NCI-H1436 treated with DMSO at 0.1 percent for 48 hours (cell line): ENCODE results near the gene LRRD1.
A peak's percentile ranks its signal among the peaks of the same experiment; 100 is the strongest.
"Not testable (repeated sequence)": the region's sequence is repeated elsewhere in the genome, so short reads cannot be mapped to it uniquely, and the experiment has no call there.

Source experiments
- DNase-seq: peaks from one replicate; lab custom pipeline; 2025; lab: John Stamatoyannopoulos, UW

Gene LRRD1

DNA sequence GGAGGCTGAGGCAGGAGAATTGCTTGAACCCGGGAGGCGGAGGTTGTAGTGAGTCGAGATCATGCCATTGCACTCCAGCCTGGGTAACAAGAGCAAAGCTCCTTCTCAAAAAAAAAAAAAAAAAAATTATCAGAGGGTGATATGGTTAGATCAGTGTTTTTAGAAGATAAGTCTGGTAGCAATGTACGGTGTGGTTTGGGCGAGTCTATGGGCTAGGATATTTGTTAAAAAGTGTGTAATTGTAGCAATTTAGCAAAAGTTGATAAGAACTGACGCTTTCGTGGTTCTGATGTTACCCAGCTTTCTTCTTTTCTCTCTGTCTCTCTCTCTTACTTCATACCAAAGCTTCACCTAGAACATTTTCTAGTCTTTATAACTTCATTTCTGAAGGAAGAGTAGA is 37.8 kb downstream of the LRRD1 start:
- DNase-seq = no peak

DNA sequence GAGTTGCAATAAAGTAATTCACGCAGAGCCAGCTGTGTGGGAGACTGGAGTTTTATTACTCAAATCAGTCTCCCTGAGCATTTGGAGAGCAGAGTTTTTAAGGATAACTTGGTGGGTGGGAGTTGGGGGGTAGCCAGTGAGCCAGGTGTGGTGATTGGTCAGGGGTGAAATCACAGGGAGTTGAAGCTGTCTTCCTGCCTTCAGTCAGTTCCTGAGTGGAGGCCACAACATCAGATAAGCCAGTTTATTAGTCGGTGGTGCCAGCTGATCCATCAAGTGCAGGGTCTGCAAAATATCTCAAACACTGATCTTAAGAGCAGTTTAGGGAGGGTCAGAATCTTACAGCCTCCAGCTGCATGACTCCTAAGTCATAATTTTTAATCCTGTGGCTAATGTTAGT is 41.4 kb downstream of the LRRD1 start:
- DNase-seq = no peak

- no peak for DNase-seq
Observed at GRCh38 chr7:92135052-92135889, 43.7 kb downstream of the LRRD1 start.

- DNase-seq = peak; percentile 82
Observed at GRCh38 chr7:92134271-92135051, 44.5 kb downstream of the LRRD1 start, which contains the start of gene CYP51A1. TSS of gene CYP51A1 (minus strand) at chr7:92134477. CDS start at chr7:92134364, 113 bp downstream.

- DNase-seq = no peak
Observed at GRCh38 chr7:92133737-92134270, 45.1 kb downstream of the LRRD1 start.

DNA sequence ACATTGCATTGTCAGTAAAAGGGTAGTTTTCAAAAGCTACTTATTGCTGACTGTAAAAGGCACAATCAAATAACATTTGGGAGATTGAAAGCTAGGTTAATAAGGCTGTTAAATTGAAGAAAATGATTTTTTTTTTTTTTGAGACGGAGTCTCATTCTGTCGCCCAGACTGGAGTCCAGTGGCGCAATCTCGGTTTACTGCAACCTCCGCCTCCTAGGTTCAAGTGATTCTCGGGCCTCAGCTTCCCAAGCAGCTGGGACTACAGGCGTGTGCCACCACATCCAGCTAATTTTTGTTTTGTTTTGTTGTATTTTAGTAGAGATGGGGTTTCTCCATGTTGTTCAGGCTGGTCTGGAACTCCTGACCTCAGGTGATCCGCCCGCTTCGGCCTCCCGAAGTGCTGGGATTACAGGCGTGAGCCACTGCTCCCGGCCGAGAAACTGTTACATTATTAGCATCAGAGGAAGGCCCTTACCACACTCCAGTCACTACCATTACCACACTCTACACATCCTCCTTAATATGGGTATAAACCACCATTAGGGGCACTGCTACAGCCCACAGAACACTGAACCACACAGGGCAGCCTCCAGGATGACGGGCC is 45.7 kb downstream of the LRRD1 start:
- no peak for DNase-seq

DNA sequence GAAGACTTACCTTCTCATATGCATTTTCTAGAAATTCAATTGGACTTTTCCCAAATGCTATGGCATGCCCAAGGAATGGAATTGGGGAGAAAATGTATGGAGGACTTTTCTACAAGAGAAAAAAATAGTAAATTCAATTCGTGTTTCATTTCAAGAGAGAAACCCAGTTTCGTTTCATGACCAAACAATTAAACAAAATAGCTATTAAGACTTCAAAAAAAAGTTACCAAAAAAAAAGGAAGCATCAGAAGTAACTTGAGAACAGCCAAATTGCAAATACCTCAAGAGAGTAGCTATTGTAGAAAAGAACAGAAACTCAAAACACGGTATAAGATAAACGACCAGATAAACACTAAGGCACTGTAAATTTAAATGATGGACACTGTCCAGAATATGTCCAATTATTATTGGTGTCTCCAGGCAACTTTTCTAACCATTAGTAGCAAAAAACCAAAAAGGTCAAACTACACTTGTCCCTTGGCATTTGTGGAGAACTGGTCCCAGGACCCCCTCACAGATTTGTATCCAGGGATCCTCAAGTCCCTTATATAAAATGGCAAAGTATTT is 47.1 kb downstream of the LRRD1 start:
- DNase-seq = no peak

GRCh38 chr7:92131093-92131492 is 47.8 kb downstream of the LRRD1 start:
- DNase-seq = no peak

GRCh38 chr7:92121681-92122080 is 57.3 kb downstream of the LRRD1 start:
- DNase-seq = no peak

GRCh38 chr7:92119213-92119759 is 59.7 kb downstream of the LRRD1 start:
- DNase-seq = no peak

DNA sequence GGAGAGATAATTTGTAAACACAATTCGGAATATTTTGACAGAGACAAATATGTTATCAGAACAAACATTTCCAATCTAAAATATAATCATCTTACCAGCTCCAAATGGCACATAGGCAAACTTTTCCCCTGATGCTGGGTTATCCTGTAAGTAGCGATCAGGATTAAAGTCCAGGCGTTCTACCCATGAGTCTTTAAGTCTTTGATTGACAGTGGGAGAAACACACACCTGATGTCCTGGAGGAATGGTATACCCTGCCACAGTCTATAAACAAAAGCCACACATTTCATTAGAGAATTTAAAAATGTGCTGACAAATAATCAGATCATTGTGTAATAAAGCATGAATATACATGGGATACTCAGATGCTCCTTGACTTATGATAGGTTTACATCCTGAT is 62.0 kb downstream of the LRRD1 start:
- no peak for DNase-seq

GRCh38 chr7:92115821-92116220 is 63.1 kb downstream of the LRRD1 start:
- DNase-seq = no peak

GRCh38 chr7:92110857-92111256 is 68.1 kb downstream of the LRRD1 start:
- no peak for DNase-seq

DNA sequence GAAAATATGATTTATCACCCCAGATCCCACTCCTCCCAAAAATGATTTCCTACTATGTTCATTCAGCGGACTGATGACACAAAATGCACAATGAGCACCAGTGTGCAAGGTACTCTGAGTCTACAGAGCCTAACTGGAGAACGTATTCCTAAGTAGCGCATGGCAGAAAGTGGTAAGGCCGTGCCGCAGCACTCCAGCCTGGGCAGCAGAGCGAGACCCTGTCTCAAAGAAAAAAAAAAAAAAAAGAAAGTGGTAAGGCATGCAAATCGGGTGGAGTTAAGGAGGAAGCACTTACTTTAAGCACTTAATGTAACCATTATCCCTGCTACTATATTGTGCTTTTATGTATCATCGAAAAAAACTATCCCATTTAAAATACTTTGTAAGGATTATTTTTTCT is 70.1 kb downstream of the LRRD1 start:
- no peak for DNase-seq

GRCh38 chr7:92102862-92103261 is 76.1 kb downstream of the LRRD1 start:
- DNase-seq = not testable (repeated sequence)

- no peak for DNase-seq
Observed at GRCh38 chr7:92100534-92100933, 78.4 kb downstream of the LRRD1 start.

DNA sequence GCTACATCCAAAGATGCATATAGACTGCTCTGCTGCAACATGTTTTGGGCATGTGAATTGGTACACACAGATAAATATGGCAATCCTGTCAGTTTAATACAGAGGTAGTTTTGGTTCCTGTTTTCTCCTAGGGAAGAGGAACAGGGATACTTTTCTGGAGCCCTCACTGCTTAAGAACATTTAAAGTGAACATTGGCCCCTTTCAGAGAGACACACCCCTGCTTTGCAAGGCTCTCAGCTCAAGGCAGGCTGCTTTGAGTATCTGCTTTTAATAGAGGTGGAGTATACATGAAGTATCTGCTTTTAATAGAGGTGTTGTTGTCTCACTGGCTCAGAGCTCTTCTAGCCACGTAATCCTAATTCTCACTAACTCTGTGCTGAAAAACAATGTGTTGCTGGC is 83.6 kb downstream of the LRRD1 start:
- DNase-seq = no peak
